ENCODE results near the gene B3GNT9. TPM values are rescaled to one million over a fixed set of nuclear protein-coding genes. Genes with fewer than 3 reads are reported as not detected.

Gene B3GNT9
- total RNA-seq, 1 experiment from 2014 or later: 3.8 TPM

GRCh38 chr16:67187175-67187890 lies 36.5 kb upstream of the B3GNT9 start:
- ChIA-PET POLR2A (no interaction called here), RAD21 (ENCODE audit: low non-redundant PET in 1 of 2, low total read pairs in 2 of 2, uncharacterized antibody in 2 of 2, unreplicated experiment in 2 of 2) (no interaction called here), CTCF (interaction anchor here (1.2 kb wide), 1 partner anchor 12 kb away, joined by 3 read pairs; the partner anchor contains the start of gene ELMO3)
- Histone ChIP-seq H3K36me3 (ENCODE audit: control insufficient read depth in 1 of 2, insufficient read depth in 2 of 2, low read length in 2 of 2) (no peaks in the 10 kb centered on the region; a peak in 1 of 4 replicates), H3K9me2 (ENCODE audit: insufficient read depth) (no peaks in the 10 kb centered on the region), H3K9ac (ENCODE audit: low read length) (no peak overlapping the region), H3K4me2 (ENCODE audit: low read length) (no peak overlapping the region), H3K4me1 (ENCODE audit: control insufficient read depth in 1 of 2, insufficient read depth in 2 of 2, low read length in 2 of 2) (peaks cover 13 to 41% of the 10 kb centered on the region in 2 experiments; a peak in 3 of 4 replicates), H3K79me2 (ENCODE audit: insufficient read depth, low read length) (peaks cover 16% of the 10 kb centered on the region), H2AFZ (ENCODE audit: low read depth, low read length, poor library complexity, severe bottlenecking) (no peak overlapping the region), H3K27ac (ENCODE audit: low read depth, low read length) (no peak overlapping the region), H3K9me3 (ENCODE audit: control insufficient read depth in 1 of 2, insufficient read depth in 1 of 2, low read depth in 1 of 2, low read length in 2 of 2) (no peaks in the 10 kb centered on the region), H3K4me3 (replicated peaks in 1 of 2; ENCODE audit: low read depth in 1 of 2, low read length in 2 of 2) (no peak overlapping the region), H4K20me1 (ENCODE audit: insufficient read depth) (no peaks in the 10 kb centered on the region), H3K27me3 (ENCODE audit: insufficient read depth, low read length) (no peaks in the 10 kb centered on the region)
- ATAC-seq (no peak), DNase-seq (ENCODE audit: low read depth, low spot score) (no peak)
- TF ChIP-seq ZNF274 (IDR thresholded peaks at IDR 0.05; ENCODE audit: low read depth, low read length) (no peak), POLR2A (IDR thresholded peaks at IDR 0.05; ENCODE audit: borderline replicate concordance, extremely low read depth, insufficient read depth, insufficient read length) (no peak), ZFX (IDR thresholded peaks at IDR 0.05) (no peak), SIN3A (IDR thresholded peaks at IDR 0.05; ENCODE audit: low read depth) (no peak), YY1 (IDR thresholded peaks at IDR 0.05; ENCODE audit: extremely low read depth, insufficient replicate concordance, low read depth, low read length) (no peak), RAD21 (IDR thresholded peaks at IDR 0.05; ENCODE audit: low read depth) (no peak)
- TF ChIP-seq, protein P1, sequence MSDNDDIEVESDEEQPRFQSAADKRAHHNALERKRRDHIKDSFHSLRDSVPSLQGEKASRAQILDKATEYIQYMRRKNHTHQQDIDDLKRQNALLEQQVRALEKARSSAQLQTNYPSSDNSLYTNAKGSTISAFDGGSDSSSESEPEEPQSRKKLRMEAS (IDR thresholded peaks at IDR 0.05): no peak
- BruUV-seq (replicated peaks): no TSS peak
- intact Hi-C loops (cut with micrococcal nuclease): no loop called here

DNA sequence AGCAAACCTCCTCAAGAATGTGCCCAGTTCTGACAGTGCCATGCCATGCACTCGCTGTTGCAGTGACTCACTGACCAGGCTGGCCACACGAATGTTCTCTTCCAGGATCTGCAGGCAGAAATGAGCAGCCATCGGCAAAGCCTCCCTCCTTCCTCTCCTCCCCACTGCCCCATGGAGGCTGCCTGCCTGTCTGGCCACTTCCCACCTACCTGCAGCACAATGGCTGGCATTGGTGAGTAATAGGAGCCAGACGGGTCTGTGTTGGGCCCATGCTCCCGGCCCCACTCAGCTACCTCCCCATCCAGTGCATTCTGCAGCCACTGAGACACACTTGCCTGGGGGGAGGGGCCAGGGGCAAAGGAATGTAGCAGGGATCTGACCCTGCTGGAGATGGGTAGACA lies 35.8 kb upstream of the B3GNT9 start:
- DNase-seq (ENCODE audit: low read depth, low spot score) (no peak), ATAC-seq (no peak)
- H3K4me2 ChIP-seq (ENCODE audit: low read length): no peak overlapping the region
- no peaks in the 10 kb centered on the region for H3K9me2 ChIP-seq (ENCODE audit: insufficient read depth)
- RAD21 ChIA-PET (ENCODE audit: low non-redundant PET in 1 of 2, low total read pairs in 2 of 2, uncharacterized antibody in 2 of 2, unreplicated experiment in 2 of 2): no interaction called here
- CTCF ChIA-PET: interaction anchor here (1.2 kb wide), 1 partner anchor 13 kb away, joined by 3 read pairs; the partner anchor contains the start of gene ELMO3
- H4K20me1 ChIP-seq (ENCODE audit: insufficient read depth): no peaks in the 10 kb centered on the region
- no peaks in the 10 kb centered on the region for H3K27me3 ChIP-seq (ENCODE audit: insufficient read depth, low read length)
- H3K4me3 ChIP-seq (replicated peaks in 1 of 2; ENCODE audit: low read depth in 1 of 2, low read length in 2 of 2): no peak overlapping the region
- no peaks in the 10 kb centered on the region for H3K9me3 ChIP-seq (ENCODE audit: control insufficient read depth in 1 of 2, insufficient read depth in 1 of 2, low read depth in 1 of 2, low read length in 2 of 2)
- POLR2A ChIA-PET: no interaction called here
- TF ChIP-seq, protein P2, sequence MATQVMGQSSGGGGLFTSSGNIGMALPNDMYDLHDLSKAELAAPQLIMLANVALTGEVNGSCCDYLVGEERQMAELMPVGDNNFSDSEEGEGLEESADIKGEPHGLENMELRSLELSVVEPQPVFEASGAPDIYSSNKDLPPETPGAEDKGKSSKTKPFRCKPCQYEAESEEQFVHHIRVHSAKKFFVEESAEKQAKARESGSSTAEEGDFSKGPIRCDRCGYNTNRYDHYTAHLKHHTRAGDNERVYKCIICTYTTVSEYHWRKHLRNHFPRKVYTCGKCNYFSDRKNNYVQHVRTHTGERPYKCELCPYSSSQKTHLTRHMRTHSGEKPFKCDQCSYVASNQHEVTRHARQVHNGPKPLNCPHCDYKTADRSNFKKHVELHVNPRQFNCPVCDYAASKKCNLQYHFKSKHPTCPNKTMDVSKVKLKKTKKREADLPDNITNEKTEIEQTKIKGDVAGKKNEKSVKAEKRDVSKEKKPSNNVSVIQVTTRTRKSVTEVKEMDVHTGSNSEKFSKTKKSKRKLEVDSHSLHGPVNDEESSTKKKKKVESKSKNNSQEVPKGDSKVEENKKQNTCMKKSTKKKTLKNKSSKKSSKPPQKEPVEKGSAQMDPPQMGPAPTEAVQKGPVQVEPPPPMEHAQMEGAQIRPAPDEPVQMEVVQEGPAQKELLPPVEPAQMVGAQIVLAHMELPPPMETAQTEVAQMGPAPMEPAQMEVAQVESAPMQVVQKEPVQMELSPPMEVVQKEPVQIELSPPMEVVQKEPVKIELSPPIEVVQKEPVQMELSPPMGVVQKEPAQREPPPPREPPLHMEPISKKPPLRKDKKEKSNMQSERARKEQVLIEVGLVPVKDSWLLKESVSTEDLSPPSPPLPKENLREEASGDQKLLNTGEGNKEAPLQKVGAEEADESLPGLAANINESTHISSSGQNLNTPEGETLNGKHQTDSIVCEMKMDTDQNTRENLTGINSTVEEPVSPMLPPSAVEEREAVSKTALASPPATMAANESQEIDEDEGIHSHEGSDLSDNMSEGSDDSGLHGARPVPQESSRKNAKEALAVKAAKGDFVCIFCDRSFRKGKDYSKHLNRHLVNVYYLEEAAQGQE (IDR thresholded peaks at IDR 0.05; ENCODE audit: low read depth): no peak
- no peak for TF ChIP-seq FOSL1 (IDR thresholded peaks at IDR 0.05; ENCODE audit: low read depth)
- no peak for TF ChIP-seq POLR2AphosphoS5 (IDR thresholded peaks at IDR 0.05; ENCODE audit: low read depth, low read length)
- H3K27ac ChIP-seq (ENCODE audit: low read depth, low read length): no peak overlapping the region
- intact Hi-C loops (cut with micrococcal nuclease): no loop called here
- H2AFZ ChIP-seq (ENCODE audit: low read depth, low read length, poor library complexity, severe bottlenecking): no peak overlapping the region
- no peak overlapping the region for H3K9ac ChIP-seq (ENCODE audit: low read length)
- no peaks in the 10 kb centered on the region for H3K36me3 ChIP-seq (ENCODE audit: control insufficient read depth in 1 of 2, insufficient read depth in 2 of 2, low read length in 2 of 2)
- BruUV-seq (replicated peaks): no TSS peak
- H3K79me2 ChIP-seq (ENCODE audit: insufficient read depth, low read length): peaks cover 11% of the 10 kb centered on the region
- H3K4me1 ChIP-seq (ENCODE audit: control insufficient read depth in 1 of 2, insufficient read depth in 2 of 2, low read length in 2 of 2): peaks cover 11 to 43% of the 10 kb centered on the region in 2 experiments; a peak in 3 of 4 replicates

All from HCT116 (cell line).